ENCODE measurements around the gene SCAF4. TPM values are rescaled to one million over a fixed set of nuclear protein-coding genes. Genes with fewer than 3 reads are reported as not detected.
"Not testable (repeated sequence)": the region's sequence is repeated elsewhere in the genome, so short reads cannot be mapped to it uniquely, and the experiment has no call there.

Gene SCAF4
- total RNA-seq, 1 experiment from 2014 or later, result 3.1 TPM

- DNase-seq (ENCODE audit: low spot score), result no peak
Measured at GRCh38 chr21:31641416-31641922, 90.4 kb downstream of the SCAF4 start.

GRCh38 chr21:31636874-31637273 is 95.0 kb downstream of the SCAF4 start:
- no peak for DNase-seq (ENCODE audit: low spot score)

GRCh38 chr21:31634993-31635392 is 96.9 kb downstream of the SCAF4 start:
- DNase-seq (ENCODE audit: low spot score), result no peak

GRCh38 chr21:31631881-31632280 is 100.0 kb downstream of the SCAF4 start:
- not testable (repeated sequence) for DNase-seq (ENCODE audit: low spot score)

GRCh38 chr21:31629972-31630711 is 101.8 kb downstream of the SCAF4 start:
- DNase-seq (ENCODE audit: low spot score), result peak; percentile 68

- DNase-seq (ENCODE audit: low spot score), result no peak
Measured at GRCh38 chr21:31624961-31625491, 106.9 kb downstream of the SCAF4 start.

- no peak for DNase-seq (ENCODE audit: low spot score)
Measured at GRCh38 chr21:31624181-31624580, 107.7 kb downstream of the SCAF4 start.

GRCh38 chr21:31623664-31624063 is 108.3 kb downstream of the SCAF4 start:
- DNase-seq (ENCODE audit: low spot score), result no peak

- DNase-seq (ENCODE audit: low spot score), result no peak
Measured at GRCh38 chr21:31622397-31622796, 109.5 kb downstream of the SCAF4 start.

Other genes starting within 250 kb of the SCAF4 start
- 769 and 782 TPM in 2 replicates for gene SOD1, start 72.4 kb downstream of the SCAF4 start, total RNA-seq (2014; rRNA removed; shearing (Covaris generic))
- 1.5 and 1.9 TPM in 2 replicates for gene HUNK, start 140.9 kb upstream of the SCAF4 start, total RNA-seq (2014; rRNA removed; shearing (Covaris generic))

All from H4 (cell line).